ENCODE measurements around the gene SSTR3.
A peak's percentile ranks its signal among the peaks of the same experiment; 100 is the strongest.

The SSTR3 gene

GRCh38 chr22:37186228-37186996, 25.9 kb downstream of the SSTR3 start:
- peak overlapping the region in 19 of 21 experiments; percentile 68 to 93 (median 87) for H3K27ac ChIP-seq
- H3K4me3 ChIP-seq, result peak overlapping the region in 3 of 7 experiments; percentile 7 to 22 (median 20)

GRCh38 chr22:37185646-37186227, 26.5 kb downstream of the SSTR3 start:
- Histone ChIP-seq H3K27ac (peak overlapping the region in 11 of 21 experiments; percentile 44 to 93 (median 87)), H3K4me3 (no peak overlapping the region)

GRCh38 chr22:37184816-37185541, 27.3 kb downstream of the SSTR3 start:
- H3K27ac ChIP-seq, result peak overlapping the region in 7 of 21 experiments; percentile 70 to 93 (median 91)

GRCh38 chr22:37184380-37184755, 27.9 kb downstream of the SSTR3 start:
- peak overlapping the region in 3 of 21 experiments; percentile 70 to 92 (median 87) for H3K27ac ChIP-seq
- H3K4me3 ChIP-seq, result no peak overlapping the region

More at GRCh38 chr22:37184816-37185541, 27.3 kb downstream of the SSTR3 start:
- no peak overlapping the region for H3K4me3 ChIP-seq

GRCh38 chr22:37183432-37184379, 28.6 kb downstream of the SSTR3 start:
- H3K27ac ChIP-seq, result peak overlapping the region in 6 of 21 experiments; percentile 20 to 92 (median 58)
- no peak overlapping the region for H3K4me3 ChIP-seq

GRCh38 chr22:37182949-37183245, 29.4 kb downstream of the SSTR3 start:
- peak overlapping the region in 2 of 21 experiments; percentile 56 to 70 for H3K27ac ChIP-seq
- H3K4me3 ChIP-seq, result no peak overlapping the region

DNA sequence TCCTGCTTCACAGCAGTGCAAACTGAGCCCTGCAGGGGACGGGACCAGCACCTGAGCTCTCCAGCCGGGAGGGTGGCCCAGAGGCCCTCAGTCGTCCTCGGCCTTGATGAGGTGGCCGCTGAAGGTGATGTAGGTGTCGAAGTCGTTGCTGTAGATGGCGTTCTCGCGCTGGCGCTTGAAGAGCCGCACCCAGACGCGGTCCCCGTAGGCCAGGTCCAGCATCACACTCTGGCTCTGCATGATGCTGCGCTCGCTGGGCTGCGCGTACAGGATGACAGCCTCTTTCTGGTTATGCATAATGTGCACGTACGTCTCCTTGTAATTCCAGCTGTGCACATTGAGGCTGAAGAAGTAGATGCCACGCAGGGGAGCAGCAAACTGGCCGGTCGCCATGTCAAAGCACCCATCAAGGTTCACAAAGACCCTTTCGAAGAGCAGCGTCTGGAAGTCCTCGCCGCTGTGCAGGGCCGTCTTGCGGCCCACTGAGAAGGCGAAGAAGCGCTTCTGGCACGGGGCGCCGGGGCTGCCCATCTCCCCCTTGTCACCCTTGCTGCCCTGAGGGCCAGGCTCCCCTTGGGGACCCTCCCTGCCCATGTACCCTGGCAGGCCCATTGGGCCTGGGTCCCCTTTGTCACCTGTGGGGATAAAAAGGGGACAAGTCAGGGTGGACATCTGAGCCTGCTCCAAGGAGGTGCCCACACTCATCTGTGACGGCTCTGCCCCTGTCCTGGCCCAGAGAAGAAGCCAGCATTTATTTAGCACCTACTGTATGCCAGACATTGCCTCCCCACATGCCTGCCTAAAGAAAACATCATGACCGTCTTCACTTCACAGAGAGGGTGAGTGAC, 30.0 kb downstream of the SSTR3 start:
- peak overlapping the region in 2 of 21 experiments; percentile 44 to 70 for H3K27ac ChIP-seq
- H3K4me3 ChIP-seq, result no peak overlapping the region

DNA sequence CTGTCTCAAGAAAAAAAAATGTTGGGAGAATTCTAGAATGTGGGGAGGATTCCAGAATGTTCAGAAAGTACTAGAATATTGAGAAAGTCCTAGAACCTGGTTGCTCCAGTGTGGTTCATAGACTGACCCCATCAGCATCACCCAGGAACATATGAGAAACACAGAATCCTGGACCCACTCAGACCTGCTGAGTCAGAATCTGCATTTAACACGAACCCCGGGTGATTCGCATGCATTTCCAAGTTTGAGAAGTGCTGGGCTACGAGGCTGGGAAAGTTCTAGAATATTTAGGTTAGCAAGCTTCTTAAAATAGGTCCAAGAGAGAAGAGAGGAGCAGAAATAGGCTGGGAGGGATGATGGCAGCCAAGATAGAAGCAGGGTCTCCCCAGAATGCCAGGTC, 30.6 kb downstream of the SSTR3 start:
- peak overlapping the region in 1 of 21 experiments; percentile 44 for H3K27ac ChIP-seq
- no peak overlapping the region for H3K4me3 ChIP-seq

- H3K4me3 ChIP-seq, result no peak overlapping the region
- no peak overlapping the region for H3K27ac ChIP-seq
Measured at GRCh38 chr22:37180531-37181231, 31.6 kb downstream of the SSTR3 start.

- Histone ChIP-seq H3K27ac (peak overlapping the region in 3 of 21 experiments; percentile 7 to 81 (median 29)), H3K4me3 (no peak overlapping the region)
Measured at GRCh38 chr22:37179622-37180420, 32.5 kb downstream of the SSTR3 start.

GRCh38 chr22:37179126-37179470, 33.2 kb downstream of the SSTR3 start:
- Histone ChIP-seq H3K4me3 (no peak overlapping the region), H3K27ac (peak overlapping the region in 11 of 21 experiments; percentile 20 to 86 (median 51))

DNA sequence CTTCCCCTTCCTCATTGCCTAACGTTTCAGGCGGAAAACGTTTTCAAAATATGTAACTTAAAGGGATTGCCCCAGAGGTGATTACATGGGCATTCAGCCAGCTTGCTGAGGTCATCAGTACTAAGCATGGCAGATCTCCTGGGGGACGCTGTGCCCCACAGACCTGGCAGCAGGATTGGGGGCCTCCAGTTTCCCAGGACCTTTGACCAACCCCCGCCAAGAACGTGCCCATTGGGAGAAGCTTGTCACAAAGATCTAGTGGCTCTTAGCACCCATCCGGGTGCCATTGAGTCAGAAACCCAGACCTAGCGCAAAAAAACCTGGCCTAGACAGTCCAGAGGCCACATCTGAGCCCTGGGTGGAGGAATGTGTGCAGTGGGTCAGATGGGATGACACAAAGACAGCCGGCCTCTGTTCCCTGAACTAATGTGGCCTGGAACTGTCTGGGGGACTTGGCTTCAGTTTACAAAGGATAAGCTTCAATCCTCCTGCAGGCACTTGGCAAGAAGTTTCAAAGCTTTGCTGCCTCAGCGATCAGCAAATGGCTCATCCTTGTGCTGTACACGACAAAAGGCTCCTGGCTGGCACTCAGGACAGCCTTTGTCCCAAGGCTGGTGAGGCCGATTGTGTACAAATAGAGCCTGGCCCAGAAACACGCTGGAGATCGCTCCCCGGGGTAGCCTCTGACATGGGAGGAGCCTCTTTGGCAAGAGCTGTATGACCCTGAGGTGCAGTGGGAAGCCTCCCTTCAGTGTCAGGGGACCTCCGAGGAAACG, 33.7 kb downstream of the SSTR3 start:
- Histone ChIP-seq H3K27ac (peak overlapping the region in 15 of 21 experiments; percentile 10 to 86 (median 51)), H3K4me3 (no peak overlapping the region)

- H3K4me3 ChIP-seq, result no peak overlapping the region
- peak overlapping the region in 11 of 21 experiments; percentile 10 to 86 (median 63) for H3K27ac ChIP-seq
Measured at GRCh38 chr22:37177755-37178154, 34.5 kb downstream of the SSTR3 start.

- Histone ChIP-seq H3K27ac (peak overlapping the region in 18 of 21 experiments; percentile 29 to 86 (median 61)), H3K4me3 (no peak overlapping the region)
Measured at GRCh38 chr22:37177221-37177620, 35.1 kb downstream of the SSTR3 start.

DNA sequence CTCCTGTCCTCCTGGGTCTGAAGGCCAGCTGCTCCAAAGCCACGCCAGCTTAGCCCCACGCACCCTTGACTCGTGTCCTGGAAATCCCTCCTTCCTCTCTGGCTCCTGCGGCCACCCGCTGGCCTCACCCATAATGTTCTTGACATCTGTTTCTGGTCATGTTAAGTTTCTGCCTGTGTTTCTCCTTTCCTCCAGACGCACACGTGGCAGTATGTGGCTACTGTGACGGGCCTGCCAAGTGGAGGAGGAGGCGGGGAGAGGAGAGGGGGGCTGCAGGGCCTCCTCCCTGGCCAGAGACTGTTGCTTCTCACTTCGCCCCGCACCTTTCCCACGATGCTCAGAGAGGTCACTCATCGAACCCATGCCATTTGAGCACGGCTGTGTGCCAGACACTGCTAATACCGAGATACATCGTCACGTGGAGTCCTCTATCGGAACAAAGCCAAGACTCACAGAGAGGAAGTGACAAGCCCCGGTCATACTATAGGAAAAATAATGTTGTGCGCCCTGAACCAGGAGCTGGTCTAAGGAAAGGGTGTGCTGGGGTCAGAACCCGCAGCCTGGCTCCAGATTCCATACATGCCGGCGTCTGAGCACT, 35.7 kb downstream of the SSTR3 start:
- no peak overlapping the region for H3K4me3 ChIP-seq
- H3K27ac ChIP-seq, result peak overlapping the region in 19 of 21 experiments; percentile 31 to 86 (median 59)

All from skin epidermis (tissue), 12 donors.